ENCODE results near the gene RBM47. TPM values are rescaled to one million over a fixed set of nuclear protein-coding genes. Genes with fewer than 3 reads are reported as not detected.

Gene RBM47
- total and polyA plus RNA-seq, 9 of the 15 experiments (the other 6 are each of a cell fraction or from before 2014, with no cell fraction given) = 1.4 to 6.4 (median 3.3) TPM

DNA sequence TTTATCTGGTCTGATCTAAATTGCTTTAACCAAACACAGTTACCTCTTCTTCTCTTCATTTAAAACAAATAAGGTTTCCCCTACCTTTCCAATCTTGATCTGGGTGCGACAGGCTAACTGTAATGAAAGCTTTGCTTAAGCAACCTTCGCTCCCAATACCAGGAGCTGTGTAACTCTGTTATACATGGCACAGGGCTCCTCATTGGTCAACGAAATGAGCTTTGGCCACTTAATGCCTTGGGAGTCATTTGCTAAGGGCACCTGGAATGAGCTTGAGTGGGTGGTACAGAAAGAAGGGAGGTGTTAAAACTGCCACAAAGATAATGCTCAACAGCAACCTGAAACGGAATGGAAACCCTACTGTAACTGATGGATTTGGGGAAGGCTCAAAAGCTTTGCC, 154.1 kb downstream of the RBM47 start:
- no peak overlapping the region for H3K27ac ChIP-seq (ENCODE audit: extremely low read depth, low read depth, low read length)
- no peak for TF ChIP-seq NR2C1 (IDR thresholded peaks at IDR 0.05)
- TF ChIP-seq NR2C1 (tag; IDR thresholded peaks at IDR 0.05) = no peak
- TF ChIP-seq EGR1 (conservative IDR thresholded peaks at IDR 0.05) = peak; percentile 36; the same call in 1 of the 2 replicates
- TF ChIP-seq ZBTB17 (CRISPR knock-in tag; IDR thresholded peaks at IDR 0.05) = no peak
- TF ChIP-seq, protein P1, sequence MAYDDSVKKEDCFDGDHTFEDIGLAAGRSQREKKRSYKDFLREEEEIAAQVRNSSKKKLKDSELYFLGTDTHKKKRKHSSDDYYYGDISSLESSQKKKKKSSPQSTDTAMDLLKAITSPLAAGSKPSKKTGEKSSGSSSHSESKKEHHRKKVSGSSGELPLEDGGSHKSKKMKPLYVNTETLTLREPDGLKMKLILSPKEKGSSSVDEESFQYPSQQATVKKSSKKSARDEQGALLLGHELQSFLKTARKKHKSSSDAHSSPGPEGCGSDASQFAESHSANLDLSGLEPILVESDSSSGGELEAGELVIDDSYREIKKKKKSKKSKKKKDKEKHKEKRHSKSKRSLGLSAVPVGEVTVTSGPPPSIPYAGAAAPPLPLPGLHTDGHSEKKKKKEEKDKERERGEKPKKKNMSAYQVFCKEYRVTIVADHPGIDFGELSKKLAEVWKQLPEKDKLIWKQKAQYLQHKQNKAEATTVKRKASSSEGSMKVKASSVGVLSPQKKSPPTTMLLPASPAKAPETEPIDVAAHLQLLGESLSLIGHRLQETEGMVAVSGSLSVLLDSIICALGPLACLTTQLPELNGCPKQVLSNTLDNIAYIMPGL (CRISPR knock-in tag; IDR thresholded peaks at IDR 0.05) = no peak
- TF ChIP-seq CEBPB (tag; IDR thresholded peaks at IDR 0.05) = 0 out of 2 replicates have a peak, but pooled peaks have one; percentile 27
- TF ChIP-seq NFATC3 (IDR thresholded peaks at IDR 0.05) = no peak
- TF ChIP-seq CBFA2T3 (IDR thresholded peaks at IDR 0.05) = peak; percentile 48
- TF ChIP-seq, protein P2, sequence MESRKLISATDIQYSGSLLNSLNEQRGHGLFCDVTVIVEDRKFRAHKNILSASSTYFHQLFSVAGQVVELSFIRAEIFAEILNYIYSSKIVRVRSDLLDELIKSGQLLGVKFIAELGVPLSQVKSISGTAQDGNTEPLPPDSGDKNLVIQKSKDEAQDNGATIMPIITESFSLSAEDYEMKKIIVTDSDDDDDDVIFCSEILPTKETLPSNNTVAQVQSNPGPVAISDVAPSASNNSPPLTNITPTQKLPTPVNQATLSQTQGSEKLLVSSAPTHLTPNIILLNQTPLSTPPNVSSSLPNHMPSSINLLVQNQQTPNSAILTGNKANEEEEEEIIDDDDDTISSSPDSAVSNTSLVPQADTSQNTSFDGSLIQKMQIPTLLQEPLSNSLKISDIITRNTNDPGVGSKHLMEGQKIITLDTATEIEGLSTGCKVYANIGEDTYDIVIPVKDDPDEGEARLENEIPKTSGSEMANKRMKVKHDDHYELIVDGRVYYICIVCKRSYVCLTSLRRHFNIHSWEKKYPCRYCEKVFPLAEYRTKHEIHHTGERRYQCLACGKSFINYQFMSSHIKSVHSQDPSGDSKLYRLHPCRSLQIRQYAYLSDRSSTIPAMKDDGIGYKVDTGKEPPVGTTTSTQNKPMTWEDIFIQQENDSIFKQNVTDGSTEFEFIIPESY (CRISPR knock-in tag; IDR thresholded peaks at IDR 0.05) = no peak
- H3K27me3 ChIP-seq (ENCODE audit: control insufficient read depth in 2 of 2, insufficient read depth in 2 of 2, low read length in 2 of 2) = no peaks in the 10 kb centered on the region
- H3K4me1 ChIP-seq (replicated peaks in 1 of 2; ENCODE audit: control insufficient read depth in 2 of 2, insufficient read depth in 2 of 2, low read length in 2 of 2) = peaks cover 9 to 24% of the 10 kb centered on the region in 2 experiments
- in situ Hi-C loops (cut with MboI) (no loop called here), intact Hi-C loops (cut with micrococcal nuclease) (no loop called here)
- no peak overlapping the region for H3K9ac ChIP-seq (ENCODE audit: insufficient read depth in 1 of 2, low read depth in 2 of 2, low read length in 2 of 2)
- no peaks in the 10 kb centered on the region for H3K79me2 ChIP-seq (ENCODE audit: control insufficient read depth, insufficient read depth, low read length)
- ATAC-seq = peak; percentile 43
- CTCF ChIA-PET (ENCODE audit: low intra/inter-chr PET ratio) = no interaction called here
- FAIRE-seq = no peak
- no peak overlapping the region for H3K4me2 ChIP-seq (ENCODE audit: insufficient read depth, low read length)
- WGBS (ENCODE audit: insufficient coverage, low coverage, missing lambda C conversion rate) = 31% methylated on average over 4 of the region's 4 CpGs
- no TSS peak for BruUV-seq (replicated peaks)
- peak in 1 of 4 experiments; percentile 18 for DNase-seq (ENCODE audit: extremely low read depth in 1 of 4, low spot score in 3 of 4)
- no peaks in the 10 kb centered on the region for H4K20me1 ChIP-seq (replicated peaks; ENCODE audit: control insufficient read depth, insufficient read depth, low read length)
- no peaks in the 10 kb centered on the region for H3K9me3 ChIP-seq (replicated peaks; ENCODE audit: control insufficient read depth, insufficient read depth, low read depth, low read length)
- H2AFZ ChIP-seq (ENCODE audit: low read depth, low read length) = peak overlapping the region; percentile 23
- no peaks in the 10 kb centered on the region for H3K9me1 ChIP-seq (ENCODE audit: control insufficient read depth, insufficient read depth, low read length)
- POLR2A ChIA-PET = interaction anchor here (0.6 to 2.3 kb wide), 7 partner anchors 9 to 1016 kb away, joined by 3 to 6 read pairs (median 4); no protein-coding TSS in a partner anchor
- H3K36me3 ChIP-seq (ENCODE audit: control insufficient read depth, insufficient read depth, low read length) = no peaks in the 10 kb centered on the region
- H3K4me3 ChIP-seq = no peak overlapping the region
